HG02588 (cell line): ENCODE results near the gene PNPLA1.

Experiments used
- ATAC-seq: cut with Tn5 transposase; IDR thresholded peaks from one replicate; pipeline ENCODE4 v1.9.1; 2021; ENCODE audit warnings: mild to moderate bottlenecking, moderate library complexity; ENCODE audit not compliant: unreplicated experiment

PNPLA1 gene

DNA sequence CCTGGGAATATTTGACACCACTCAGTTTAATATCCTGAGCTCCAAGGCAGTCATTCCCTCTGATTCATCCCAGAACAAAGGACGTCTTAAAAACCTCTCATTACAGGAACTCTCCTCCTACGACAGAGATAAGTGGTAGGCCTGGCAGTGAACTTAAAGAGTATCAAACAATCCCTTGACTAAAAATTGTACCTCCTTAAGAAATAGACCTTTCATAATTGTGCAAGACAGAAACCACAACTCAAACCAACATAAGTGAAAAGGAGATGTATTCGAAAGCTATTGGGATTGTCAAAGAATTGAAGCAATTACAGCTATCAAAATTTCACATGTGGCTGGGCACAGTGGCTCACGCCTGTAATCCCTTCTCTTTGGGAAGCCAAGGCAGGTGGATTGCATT is 86.0 kb downstream of the PNPLA1 start:
- ATAC-seq: no peak

DNA sequence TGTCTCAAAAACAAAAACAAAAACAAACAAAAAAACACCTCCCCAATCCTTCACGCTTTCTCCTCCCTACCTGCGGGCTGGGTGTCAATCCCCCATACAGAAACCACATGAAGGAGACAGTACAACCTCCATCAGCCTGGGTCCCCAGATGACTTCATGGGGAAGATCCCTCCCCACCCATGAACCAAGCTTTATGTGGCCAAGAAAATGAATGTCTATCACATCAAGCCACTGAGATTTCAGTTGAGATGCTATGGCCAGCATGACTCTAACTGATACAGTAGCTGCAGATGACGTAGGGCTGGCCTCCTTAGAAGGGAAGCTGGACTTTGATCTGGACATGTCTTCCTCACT is 88.0 kb downstream of the PNPLA1 start:
- ATAC-seq: no peak
